A204.1 (cell line): ENCODE measurements around the gene ERGIC1.

ENCODE experiments used
- FAIRE-seq: peaks from 2 replicates; lab custom pipeline; 2012; peaks lifted over from hg19 to GRCh38; lab: Jason Lieb, UNC

The ERGIC1 gene

DNA sequence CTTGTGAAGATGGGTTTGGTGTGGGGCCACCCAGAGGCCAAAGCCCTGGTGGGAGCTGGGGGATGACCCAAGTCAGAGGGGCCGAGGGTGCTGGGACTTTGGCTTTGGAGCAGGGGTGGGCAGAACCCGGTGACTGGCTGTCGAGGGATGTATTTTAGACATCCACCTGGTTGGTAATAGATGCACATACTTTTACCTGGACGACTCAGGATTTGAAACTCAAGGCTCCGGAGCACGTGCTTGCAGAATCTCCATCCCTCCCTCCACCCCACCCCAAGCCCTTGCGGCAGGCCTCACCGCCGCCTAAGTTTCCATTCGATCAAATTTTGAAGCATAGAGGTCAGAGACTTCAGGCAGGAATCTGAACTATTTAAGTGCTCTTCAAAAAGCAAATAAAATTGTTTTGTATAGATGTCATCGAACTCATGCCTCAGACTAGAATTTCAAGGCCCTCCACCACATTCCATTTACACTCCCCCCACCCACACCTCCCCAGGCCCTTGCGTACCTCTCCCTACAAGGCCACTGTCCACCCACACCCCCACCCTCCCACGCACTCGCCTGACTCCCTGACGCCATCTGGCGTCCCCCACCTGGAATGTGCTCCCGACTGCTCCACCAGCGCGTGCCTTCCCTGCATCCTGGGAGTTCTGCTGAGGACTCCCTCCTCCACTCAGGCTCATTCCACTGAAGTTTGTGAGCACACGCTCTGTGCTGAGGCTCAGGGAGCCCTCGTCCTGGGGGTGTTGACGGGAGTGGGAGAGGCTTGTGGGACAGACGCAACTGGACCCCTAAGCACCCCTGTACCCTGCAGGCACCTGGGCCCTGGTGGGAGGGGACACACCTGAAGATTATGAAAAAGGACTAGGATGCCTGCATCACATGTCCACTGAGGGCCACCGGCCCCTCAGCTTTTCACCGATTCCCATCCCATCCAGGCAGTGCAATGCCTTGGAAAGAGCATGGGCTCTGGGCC, 68.7 kb downstream of the ERGIC1 start:
- FAIRE-seq, result no peak

DNA sequence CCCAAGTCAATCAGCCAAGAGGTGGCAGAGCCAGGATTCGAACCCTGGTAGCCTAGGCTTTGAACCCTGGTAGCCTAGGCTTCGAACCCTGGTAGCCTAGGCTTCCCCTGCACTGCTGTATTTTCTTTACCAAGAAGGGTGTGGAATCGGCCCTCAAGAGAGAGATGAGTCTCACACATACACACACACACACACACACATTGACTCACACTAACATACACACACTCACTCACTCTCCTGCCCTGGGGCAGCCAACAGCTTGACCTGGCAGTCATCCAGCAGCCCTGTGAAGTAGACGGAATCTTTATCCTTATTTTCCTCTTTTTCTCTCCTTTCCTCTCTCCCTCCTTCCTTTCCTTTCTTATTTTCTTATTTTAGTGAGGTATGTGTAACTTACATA, 69.7 kb downstream of the ERGIC1 start:
- no peak for FAIRE-seq

DNA sequence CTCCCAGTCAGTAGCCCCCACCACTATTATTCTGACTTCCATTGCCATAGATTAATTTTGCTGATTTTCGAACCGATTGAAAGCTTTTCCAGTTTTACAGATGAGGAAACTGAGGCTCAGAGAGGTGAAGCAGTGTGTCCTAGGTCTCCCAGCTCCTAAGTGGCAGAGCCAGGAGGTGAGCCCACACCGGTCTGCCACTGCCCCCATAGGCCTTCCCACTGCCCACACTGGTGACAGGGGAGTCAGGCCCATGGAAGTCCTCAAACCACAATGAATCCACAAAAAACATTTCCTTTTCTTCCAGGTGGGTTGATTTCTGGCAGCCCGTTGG, 70.2 kb downstream of the ERGIC1 start:
- FAIRE-seq, result no peak

DNA sequence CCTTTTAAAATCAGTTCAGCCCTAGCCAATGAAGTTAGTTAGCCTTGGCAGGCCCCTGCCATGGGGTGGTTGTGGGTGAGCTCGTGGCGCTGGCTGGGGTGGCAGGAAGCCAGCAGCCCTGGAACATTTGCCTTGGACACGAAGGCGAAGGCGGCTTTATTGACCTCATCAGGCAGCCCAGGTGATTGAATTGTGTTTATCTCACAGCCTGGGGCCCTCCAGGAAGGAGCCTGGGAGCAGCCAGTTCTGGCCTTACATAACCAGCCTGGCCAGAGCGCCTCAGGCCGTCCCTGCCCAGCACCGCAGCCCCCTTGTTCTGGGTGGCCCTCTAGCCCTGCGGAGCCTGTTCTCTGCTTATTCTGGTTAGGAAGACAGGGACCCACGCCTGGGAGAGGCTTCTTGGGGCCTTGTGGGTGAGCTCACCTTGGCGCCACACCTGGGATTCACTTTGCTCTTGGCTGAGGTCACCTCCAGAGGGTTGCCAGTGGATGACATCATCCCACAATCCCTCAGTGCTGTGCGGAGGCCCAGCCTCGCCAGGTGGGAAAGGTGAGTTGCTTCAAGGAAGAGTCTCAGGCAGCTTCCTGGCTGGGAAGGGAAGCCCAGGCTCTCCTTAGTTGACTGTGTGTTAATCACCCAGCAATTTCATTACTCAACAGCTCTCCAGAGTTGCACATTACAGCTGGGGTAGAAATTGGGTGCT, 70.7 kb downstream of the ERGIC1 start:
- FAIRE-seq, result no peak

DNA sequence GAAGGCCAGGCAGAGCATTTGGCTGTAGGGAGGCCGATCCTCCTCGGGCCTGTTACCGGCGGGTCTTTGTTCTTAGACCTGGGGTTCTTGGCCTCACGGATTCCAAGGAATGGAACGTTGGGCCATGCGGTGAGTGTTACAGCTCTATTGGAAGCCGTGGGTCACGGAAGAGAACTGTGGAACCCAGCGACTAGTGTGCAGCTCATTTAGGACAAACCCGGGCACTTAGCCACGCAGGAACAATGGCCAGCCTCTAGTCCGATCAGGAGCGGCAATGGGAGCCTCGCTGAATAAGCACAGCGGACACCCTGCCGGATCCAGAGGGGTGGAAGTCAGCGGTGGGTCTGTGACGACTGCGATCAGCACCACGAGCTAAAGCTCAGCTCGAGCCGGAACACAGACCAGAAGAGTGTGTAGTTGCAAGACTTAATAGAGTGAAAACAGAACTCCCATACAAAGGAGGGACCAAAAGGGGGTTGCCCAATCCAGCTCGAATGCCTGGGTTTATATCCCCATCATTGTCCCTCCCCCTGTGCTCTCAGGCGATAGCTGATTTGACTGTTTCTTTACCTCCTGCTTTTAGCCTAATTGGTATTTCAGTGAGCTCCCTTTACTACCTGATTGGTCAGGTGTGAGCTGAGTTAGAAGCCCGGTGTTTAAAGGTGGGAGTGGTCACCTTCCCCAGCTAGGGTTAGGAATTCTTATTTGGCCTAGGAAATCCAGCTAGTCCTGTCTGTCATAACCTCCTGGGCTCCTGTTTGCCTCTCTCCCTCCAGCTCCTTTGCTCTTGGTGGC, 71.5 kb downstream of the ERGIC1 start:
- FAIRE-seq, result no peak

DNA sequence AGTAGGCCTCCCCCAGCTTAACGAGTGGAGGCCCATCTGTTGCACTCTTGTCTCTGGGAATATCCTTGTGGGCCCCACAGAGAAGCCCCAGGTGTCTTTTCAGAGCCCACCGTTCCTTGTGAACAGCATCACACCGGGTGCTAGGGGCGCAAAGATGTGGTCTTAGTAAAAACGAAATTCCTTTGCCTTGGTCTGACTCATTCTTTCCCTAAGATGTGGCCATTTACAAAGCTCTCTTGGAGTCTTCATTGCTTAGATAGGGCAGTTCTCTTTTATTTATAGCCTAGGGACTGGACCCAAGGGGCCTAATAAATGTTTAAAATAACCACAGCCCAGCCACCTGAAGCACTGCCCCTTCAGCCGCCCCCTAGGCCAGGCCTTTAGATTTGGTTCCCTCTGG, 72.4 kb downstream of the ERGIC1 start:
- no peak for FAIRE-seq

DNA sequence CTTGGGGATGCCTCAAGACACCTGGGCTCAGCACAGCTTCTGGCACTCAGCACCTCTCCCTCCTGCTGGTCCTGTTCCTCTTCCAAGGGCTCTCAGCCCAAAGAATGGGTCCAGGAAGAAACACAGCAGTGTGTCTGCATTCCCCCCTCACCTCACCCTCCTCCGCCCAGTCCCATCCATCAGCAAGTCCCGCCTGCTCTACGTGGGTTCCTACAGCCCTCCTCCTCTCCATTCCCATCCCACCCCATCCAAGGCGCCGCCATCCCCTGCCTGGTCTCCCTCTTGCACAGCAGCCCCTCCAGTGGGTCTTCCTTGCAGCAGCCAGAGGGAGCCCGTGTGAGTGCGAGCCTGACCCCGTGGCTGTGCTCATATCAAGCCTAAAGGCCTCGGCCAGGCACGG, 72.8 kb downstream of the ERGIC1 start:
- no peak for FAIRE-seq

DNA sequence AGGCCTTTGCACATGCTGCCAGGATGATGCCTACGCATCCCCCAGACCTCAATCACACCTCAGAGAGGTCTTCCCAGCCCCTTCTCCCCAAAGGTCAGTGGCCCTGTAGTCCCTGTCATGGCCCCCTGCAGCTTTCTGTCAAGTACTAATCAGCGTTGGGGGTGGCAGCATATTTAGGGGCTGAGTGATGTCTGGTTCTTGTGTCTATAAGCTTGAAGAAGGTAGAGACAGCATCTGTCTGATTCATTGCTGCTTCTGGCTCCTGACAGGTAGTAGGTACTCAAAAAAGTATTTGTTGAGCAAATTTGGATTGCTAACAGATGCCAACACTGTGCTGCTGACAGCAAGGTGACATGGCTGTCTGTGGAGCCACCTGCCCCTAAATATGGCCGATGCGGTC, 73.6 kb downstream of the ERGIC1 start:
- FAIRE-seq, result no peak

DNA sequence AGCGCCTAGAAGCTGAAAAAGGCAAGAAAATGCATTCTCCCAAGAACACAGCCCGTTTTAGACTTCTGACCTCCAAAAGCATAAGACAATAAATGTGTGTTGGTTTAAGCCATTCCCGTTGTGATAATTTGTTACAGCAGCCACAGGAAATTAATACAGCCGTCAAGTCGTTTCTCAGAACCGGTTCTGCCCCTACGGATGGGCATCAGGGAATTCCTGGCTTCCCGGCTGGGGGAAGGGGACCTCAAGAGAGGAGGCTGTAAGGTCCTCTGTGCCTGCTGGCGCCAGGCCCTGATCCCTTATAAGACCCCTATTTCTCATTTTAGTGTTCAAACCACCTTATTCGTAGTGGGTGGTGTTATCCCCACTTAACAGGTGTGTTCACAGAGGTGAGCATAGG, 74.6 kb downstream of the ERGIC1 start:
- FAIRE-seq, result no peak

DNA sequence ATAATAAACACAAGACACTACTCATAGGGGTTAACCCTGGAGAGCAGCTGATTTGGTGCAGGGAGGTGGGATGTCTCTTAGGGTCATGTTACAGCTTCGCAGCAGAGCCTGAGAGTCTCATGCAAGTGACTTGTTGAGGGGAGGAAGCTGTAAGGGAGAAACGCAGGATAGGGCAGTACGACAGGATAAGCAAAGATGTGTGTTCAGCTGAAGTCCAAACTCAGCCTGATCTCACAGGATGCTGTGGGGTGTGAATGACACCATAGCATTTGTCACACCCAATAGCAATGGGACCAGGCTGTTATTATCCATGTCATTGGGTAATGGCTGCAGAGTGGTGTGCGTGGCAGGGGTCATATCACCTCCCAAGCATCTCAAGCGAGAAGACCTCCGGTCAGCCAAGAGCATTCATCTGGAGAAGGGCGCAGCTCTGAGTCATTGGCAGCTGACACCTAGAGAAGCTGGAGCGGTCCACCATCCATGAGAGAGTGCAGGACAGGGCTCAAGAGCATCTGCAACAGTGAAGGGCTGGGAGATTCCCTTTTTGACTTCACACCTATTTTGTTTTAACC, 76.0 kb downstream of the ERGIC1 start:
- FAIRE-seq, result no peak

DNA sequence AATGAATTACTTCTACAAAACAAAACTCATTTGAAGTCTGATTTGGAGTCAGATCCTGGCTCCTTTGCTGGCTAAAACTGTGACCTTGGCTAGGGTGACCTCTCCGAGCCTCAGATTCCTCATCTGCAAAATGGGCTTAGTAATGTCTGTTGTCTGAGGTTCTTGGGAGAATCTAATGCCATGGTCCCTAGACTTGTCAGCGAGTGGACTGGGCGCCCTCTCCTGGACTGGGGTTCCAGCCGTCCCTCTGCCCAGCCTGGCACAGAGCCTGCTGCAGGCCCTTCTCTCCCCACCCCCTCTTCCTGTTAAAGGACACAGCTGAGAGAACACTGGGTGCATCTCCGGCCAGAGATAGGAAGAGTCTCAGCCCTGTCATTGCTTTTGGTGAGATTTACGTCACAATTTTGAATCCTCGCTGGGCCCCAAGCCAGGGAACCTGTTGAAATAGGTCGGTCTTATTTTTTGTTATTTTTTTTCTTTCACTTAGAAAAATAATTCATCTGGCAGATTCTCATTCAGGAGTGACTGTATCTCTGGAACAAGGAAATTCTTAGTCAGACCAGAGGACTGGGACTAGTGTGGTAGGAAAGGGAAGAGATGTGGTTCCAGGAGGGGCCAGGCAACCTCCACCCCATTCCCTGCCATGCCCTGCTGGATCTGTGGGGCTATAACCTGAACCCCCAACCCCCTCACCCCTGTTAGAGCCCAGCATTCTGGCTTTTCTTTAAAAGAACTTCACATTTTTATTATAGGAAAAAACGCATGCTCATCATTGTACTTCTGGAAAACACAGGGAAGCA, 77.0 kb downstream of the ERGIC1 start:
- FAIRE-seq, result no peak

DNA sequence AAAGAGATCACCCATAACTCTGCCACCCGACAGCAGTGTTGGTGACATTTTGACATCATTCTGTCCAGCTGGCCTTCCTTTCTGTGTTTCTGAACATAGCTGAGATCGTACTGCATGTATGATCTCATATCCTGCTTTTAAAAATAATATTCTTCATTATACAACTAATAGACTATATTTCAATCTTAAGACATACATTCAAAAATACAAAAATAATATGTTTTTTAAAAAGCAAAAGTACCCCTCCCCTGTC, 77.5 kb downstream of the ERGIC1 start:
- FAIRE-seq, result no peak

DNA sequence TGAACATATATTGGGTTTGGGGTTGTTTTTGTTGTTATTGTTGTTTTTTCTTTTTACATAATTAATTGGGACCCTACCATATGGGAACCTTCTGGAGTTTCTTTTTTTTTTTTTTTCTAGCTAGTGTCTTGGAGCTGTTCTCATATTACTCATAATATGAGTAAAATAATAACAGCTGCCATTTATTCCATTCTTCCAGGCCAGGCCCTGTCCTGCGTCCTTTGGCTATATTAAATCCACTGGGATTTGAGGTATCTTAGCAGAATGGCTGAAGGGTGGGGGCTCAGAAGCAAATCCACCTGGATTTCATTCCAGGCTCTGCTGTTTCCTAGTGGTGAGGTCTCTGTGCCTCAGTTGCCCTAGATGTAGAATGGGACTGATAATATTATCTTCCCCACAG, 77.9 kb downstream of the ERGIC1 start:
- FAIRE-seq, result no peak

DNA sequence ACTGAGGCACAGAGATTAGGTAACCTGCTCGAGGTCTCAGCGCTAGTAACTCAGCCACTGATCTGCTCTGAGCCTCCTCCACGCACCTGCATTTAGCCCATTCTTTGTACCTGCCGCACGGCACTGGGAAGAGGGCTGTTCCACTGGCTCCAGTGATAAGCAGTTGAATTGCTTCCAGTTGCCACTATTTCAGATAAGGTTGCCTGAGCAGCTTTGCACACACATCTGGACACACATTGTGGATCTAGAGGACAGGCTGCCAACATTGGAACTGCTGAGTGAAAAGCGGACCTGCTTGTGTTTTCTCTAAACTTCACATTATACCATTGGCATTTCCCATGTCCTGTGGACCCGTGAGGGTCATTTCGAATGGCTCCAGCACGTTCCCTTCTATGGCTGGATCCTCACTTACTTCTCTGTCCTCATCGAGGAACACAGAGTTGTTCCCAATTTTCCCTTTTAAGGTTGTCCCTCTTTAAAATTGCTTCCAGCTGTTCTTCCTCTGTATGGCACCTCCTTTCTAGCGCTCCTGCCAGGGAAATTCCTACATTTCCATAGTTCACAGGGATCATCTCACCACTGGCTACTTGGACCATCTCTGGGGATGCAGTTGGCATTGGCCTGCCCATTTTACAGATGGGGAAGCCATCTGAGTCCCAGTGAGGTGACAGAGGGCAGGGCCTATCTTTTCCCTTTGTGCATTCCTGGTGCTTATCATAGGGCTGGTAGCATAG, 79.2 kb downstream of the ERGIC1 start:
- no peak for FAIRE-seq

DNA sequence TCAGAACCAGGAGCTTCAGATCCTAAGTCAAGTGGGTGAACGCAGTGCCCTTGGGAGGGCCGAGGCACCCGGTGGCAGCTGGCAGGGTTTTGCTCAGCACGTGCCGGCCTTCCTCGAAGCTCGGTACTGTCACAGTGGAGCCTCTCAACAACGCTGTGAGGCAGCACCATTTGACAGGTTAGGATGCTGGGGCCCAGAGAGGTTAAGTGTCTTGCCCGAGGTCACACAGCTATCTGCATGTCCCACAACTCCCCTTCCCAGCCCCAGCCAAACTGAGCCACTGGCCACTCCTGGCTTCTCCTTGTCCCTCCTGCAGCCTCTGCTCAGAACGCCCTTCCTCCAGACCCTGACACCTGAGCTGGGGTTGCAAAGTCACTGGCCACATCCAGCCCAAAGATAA, 81.5 kb downstream of the ERGIC1 start:
- FAIRE-seq, result no peak

DNA sequence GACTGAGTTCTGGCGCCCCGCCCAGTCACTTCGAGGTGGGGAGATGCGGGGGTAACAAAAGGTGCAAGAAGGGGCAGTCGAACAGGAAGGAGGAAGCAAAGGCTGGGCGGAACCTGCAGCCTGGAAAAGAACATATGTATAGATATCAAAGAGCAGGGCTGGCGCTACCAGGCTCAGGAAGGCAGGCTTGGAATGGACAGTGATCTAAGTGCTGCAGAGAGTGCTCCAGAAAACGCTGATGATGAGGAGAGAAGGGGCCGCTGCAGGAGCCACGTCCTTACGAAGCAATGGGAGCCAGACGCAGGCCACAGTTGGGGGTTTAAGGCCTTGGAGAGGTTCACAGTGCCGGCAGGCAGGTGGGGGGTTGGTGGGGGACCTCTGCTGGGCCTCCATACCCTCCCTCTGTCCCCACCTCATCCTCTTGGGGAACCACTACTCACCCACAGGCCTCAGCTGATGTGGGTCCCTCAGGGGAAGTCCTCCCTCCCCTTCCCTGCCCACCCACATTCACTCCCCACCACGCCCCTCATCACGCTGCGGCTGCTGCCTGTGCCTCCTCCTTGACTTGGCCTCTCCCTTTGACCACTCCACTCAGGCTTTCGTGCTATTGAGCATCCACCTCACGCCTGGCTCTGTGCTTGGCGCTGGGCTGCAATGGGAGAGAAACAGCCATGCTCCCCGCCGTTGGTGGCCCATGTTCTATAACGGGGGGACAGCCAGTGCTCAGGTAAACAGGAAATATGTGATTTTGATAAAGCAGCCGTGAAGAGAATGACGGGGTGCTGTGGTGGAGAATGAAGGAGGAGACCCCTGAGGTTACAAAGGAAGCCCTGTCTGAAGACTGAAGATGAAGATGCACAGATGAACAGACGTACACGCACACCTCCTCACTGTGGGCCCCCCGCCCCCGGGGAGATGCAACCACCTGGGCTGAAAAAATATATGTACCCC, 84.6 kb downstream of the ERGIC1 start:
- no peak for FAIRE-seq

DNA sequence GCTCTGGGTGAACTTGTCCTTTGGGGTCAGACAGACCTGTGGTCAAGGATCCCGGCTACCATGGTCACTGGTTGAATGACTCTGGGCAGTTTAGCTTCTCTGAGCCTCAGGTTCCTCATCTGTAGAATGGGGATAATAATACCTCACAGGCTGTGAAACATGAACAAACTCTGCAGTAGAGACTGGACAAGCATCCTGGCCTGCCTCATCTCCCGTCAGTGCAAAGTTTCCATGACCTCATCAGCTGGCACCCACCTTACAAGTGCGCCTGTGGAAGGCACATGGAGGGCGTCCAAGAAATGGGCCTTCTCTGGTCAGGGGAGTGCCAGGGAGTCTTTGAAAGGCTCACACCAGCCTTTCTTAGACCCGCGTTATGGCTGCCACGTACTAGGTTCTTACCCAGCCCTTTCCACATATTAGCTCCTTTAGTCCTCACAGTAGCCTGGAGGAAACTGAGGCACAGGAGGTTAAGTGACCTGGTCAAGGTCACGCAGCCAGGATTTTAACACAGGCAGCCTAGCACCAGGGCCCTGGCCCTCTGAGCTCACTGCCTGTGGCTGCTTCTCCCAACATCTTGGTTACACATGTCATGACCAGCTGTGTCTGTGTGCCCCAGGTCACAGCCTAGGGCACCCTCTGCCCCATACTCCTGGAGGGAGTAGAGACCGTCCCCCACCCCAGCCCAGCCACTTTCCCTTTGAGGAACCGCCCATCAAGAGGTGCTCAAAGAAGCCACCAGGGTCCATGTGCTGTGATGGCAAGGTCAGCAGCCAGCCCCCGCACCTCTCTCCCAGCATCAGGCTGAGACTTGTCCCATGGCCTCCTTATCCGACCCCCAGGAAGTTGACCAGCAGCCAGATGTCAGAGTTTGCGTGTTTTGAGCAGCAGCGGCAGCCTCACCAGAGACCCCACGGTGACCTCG, 85.7 kb downstream of the ERGIC1 start:
- no peak for FAIRE-seq

DNA sequence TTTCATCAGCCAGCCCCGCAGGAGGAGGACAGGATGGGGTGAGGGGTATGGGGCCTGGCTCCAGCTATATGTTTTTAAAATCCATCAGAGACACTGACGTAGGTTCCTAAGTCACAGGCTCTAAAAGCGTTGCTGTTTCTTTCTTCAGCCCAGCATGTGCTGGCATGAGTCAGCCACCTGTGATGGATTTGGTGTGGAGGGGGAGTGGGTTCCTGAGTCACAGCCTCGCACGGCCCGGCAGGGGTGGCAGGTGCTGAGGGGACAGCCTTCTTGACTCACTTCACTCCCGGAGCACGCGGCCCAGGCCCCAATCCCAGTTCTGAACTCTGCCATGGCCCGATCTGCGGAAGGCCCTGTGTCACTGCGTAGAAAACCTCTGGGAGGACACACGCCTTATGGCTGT, 86.4 kb downstream of the ERGIC1 start:
- FAIRE-seq, result no peak

DNA sequence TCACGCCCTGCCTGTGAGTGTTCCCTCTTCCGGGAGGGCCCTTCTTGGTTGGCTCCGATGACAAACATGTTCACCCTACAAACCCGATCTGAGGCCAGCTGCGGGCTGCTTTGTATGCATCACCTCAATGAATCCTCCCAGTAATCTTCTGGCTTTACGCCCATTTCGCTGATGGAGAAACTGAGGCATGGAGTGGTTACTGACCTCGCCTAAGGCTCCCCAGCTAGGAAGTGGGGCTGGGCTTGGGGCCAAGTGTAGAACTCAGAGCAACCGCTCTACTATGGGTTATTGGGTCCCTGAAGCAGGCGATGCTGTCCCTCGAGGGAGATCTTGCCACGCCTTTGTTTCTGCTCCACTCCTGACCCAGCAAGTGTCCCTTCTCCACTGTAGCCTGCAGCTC, 86.9 kb downstream of the ERGIC1 start:
- no peak for FAIRE-seq
